Smooth muscle cell of the pulmonary artery (primary cell): ENCODE data around the gene PURB. TPM values are rescaled to one million over a fixed set of nuclear protein-coding genes. Genes with fewer than 3 reads are reported as not detected.

Experiments used
- total RNA-seq: library from RNA; depleted of rRNA; stranded (reverse); fragments of >200 nt; gene quantifications from 2 replicates; pipeline ENCODE4 v1.2.3, GENCODE V29; 2014

Gene PURB
- total RNA-seq, result 25.1 and 26.6 TPM in 2 replicates

DNA sequence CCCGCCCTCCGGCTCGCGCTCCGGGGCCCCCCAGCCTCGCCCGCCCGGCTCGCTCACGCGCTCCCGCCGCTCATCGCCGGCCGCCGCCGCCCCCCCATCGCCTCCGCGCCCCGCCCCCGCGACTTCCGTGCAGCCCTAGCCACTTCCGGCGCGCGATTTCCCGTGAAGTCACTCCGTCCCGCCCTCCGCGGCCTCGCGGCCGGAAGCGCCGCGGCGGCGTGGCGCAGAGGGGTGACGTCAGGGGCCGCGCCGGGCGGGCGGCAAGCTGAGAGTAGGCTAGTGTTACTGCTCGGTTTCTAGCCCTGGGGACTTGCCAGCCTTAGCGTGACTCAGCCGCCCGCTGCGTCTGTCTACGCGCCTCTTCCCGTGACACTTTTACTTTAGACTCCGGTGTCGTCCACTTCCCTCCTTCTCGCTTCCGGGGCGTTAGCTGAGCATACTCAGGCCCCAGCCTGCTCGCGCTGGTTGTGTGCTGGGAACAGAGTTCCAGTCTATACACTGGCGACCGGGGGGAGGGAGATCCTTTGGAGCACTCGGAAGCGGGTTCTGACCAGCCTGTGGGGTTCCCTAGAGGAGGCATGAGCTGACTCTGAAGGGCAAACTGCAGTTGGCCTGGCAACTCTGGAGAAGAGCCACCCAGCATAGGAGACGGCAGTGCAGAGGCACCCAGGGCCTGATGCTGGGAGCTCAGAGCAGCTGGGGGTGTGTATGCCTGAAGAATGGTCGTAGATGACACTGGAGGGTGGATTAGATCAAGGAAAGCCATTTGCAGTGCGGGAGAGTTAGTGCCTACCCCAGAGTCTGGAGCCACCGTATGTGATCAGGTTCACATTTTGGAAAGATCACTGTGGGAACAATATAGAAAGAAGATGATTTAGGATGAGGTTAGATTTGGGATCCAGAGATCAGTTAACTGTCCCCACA, at the start of gene PURB:
TSS of gene PURB (minus strand) at position 137 of the 924 bp plus-strand sequence. CDS start 182 bp downstream, outside the sequence.

DNA sequence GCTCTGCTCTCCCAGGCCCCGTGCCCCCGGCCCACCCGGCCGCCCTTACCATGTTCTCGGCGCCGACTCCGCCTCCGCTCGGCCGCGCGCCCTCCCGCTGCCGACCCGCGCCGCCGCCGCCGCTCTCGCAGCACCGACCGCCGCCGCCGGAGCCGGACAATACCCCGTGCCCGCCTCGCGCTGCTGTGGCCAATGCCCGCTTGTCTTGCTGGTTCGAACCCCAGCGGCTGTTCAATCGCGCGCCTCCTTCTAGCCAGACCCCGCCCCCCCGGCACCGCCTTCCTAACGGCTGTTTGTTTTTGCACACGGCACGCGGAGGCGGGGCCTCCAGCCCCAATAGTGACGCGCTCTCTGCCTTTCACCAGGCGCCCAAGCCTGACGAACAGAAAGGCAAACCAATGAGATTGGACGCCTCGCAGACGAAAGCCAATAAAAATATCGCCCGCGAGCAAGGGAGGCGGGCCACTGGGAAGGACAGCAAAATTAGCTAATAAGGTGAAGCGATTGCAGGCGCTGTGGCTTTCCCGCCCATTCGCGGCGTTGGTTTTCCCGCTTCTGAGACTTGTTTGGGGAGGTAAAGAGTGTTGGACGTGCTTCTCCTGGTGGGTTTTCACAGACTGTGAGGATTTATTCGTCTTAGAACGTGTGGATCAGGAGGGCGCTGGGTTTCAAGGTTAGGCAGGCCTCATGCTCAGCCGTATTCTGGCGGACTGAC, 37.3 kb downstream of the PURB start, which contains the start of gene H2AZ2:
TSS of gene H2AZ2 (minus strand) at position 168 of the 715 bp plus-strand sequence. CDS start at position 52, 116 bp downstream.

Other genes starting within 250 kb of the PURB start
- gene ZMIZ2, start 136.7 kb downstream of the PURB start, total RNA-seq, result 13.1 and 24.3 TPM in 2 replicates
- 1,313 and 1,554 TPM in 2 replicates for gene PPIA, start 88.8 kb downstream of the PURB start, total RNA-seq
- gene H2AZ2, start 37.4 kb downstream of the PURB start, total RNA-seq, result 137 and 188 TPM in 2 replicates
- gene MYO1G, start 93.5 kb upstream of the PURB start, total RNA-seq, result 0.07 TPM in 2 replicates
- 54.4 and 63.4 TPM in 2 replicates for gene CCM2, start 114.7 kb upstream of the PURB start, total RNA-seq
- gene NACAD, start 203.4 kb upstream of the PURB start, total RNA-seq, result 3.8 and 4.2 TPM in 2 replicates
- gene TBRG4, start 226.2 kb upstream of the PURB start, total RNA-seq, result 48.0 and 70.1 TPM in 2 replicates